Neural cell (in vitro differentiated cells): ENCODE data around the gene KIF16B.

Experiments used
- EP300 ChIP-seq: fragments of 450-650 bp; conservative IDR thresholded peaks from 2 replicates; pipeline ENCODE4 v1.6.1; 2014; ENCODE audit warnings: antibody characterized with exemption, mild to moderate bottlenecking, moderate library complexity; ENCODE audit not compliant: poor library complexity, severe bottlenecking
- EZH2 ChIP-seq: fragments of 200-600, 300-800 bp; shearing (Covaris generic), sonication (generic); IDR thresholded peaks from 2 replicates; pipeline ENCODE4 v1.6.1; 2014; ENCODE audit warnings: antibody characterized with exemption, low read length, borderline replicate concordance, mild to moderate bottlenecking; ENCODE audit not compliant: insufficient read depth, poor library complexity, severe bottlenecking
- SMC3 ChIP-seq: fragments of 450-650 bp; conservative IDR thresholded peaks from 2 replicates; pipeline ENCODE4 v1.6.1; 2014; ENCODE audit warnings: antibody characterized with exemption, mild to moderate bottlenecking, moderate library complexity; ENCODE audit not compliant: poor library complexity
- TF ChIP-seq, protein P1 (sequence below): fragments of 450-650 bp; IDR thresholded peaks from 2 replicates; pipeline ENCODE4 v1.5.1; 2014; ENCODE audit warnings: antibody characterized with exemption, mild to moderate bottlenecking, moderate library complexity; ENCODE audit not compliant: poor library complexity, severe bottlenecking
- TF ChIP-seq, protein P2 (sequence below): IDR thresholded peaks from 2 replicates; pipeline ENCODE4 v1.6.1; 2012; ENCODE audit warnings: borderline replicate concordance

- TF ChIP-seq, protein P1, sequence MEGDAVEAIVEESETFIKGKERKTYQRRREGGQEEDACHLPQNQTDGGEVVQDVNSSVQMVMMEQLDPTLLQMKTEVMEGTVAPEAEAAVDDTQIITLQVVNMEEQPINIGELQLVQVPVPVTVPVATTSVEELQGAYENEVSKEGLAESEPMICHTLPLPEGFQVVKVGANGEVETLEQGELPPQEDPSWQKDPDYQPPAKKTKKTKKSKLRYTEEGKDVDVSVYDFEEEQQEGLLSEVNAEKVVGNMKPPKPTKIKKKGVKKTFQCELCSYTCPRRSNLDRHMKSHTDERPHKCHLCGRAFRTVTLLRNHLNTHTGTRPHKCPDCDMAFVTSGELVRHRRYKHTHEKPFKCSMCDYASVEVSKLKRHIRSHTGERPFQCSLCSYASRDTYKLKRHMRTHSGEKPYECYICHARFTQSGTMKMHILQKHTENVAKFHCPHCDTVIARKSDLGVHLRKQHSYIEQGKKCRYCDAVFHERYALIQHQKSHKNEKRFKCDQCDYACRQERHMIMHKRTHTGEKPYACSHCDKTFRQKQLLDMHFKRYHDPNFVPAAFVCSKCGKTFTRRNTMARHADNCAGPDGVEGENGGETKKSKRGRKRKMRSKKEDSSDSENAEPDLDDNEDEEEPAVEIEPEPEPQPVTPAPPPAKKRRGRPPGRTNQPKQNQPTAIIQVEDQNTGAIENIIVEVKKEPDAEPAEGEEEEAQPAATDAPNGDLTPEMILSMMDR: no peak
- TF ChIP-seq EZH2 (no peak), SMC3 (no peak), EP300 (no peak)
- TF ChIP-seq, protein P2, sequence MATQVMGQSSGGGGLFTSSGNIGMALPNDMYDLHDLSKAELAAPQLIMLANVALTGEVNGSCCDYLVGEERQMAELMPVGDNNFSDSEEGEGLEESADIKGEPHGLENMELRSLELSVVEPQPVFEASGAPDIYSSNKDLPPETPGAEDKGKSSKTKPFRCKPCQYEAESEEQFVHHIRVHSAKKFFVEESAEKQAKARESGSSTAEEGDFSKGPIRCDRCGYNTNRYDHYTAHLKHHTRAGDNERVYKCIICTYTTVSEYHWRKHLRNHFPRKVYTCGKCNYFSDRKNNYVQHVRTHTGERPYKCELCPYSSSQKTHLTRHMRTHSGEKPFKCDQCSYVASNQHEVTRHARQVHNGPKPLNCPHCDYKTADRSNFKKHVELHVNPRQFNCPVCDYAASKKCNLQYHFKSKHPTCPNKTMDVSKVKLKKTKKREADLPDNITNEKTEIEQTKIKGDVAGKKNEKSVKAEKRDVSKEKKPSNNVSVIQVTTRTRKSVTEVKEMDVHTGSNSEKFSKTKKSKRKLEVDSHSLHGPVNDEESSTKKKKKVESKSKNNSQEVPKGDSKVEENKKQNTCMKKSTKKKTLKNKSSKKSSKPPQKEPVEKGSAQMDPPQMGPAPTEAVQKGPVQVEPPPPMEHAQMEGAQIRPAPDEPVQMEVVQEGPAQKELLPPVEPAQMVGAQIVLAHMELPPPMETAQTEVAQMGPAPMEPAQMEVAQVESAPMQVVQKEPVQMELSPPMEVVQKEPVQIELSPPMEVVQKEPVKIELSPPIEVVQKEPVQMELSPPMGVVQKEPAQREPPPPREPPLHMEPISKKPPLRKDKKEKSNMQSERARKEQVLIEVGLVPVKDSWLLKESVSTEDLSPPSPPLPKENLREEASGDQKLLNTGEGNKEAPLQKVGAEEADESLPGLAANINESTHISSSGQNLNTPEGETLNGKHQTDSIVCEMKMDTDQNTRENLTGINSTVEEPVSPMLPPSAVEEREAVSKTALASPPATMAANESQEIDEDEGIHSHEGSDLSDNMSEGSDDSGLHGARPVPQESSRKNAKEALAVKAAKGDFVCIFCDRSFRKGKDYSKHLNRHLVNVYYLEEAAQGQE: no peak
Observed at GRCh38 chr20:16566080-16566479, 7.2 kb downstream of the KIF16B start.
